ENCODE measurements around the gene GET4.
"Not testable (repeated sequence)": the region's sequence is repeated elsewhere in the genome, so short reads cannot be mapped to it uniquely, and the experiment has no call there.

Gene GET4

GRCh38 chr7:845091-845490 lies 31.3 kb upstream of the GET4 start:
- DNase-seq (ENCODE audit: low read depth in 4 of 4, low spot score in 1 of 4) = no peak

DNA sequence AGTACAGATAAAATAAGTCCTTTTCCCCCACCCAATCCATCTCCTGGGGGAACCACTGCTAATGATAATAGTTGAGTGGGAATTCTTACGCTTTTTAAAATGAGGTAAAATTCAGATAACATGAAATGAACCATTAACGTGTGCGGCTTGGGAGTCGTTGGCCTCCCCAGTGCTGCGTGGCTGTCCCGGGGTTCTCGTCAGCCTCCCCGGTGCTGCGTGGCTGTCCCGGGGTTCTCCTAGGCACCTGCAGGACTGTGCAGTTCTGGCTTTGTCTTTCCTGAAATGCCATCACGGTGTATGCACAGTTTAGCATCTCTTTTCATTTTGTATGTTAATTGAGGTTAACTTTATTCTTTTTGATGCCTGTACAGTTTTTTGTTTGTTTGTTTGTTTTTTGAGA lies 30.6 kb upstream of the GET4 start:
- no peak for DNase-seq (ENCODE audit: low read depth in 4 of 4, low spot score in 1 of 4)

DNA sequence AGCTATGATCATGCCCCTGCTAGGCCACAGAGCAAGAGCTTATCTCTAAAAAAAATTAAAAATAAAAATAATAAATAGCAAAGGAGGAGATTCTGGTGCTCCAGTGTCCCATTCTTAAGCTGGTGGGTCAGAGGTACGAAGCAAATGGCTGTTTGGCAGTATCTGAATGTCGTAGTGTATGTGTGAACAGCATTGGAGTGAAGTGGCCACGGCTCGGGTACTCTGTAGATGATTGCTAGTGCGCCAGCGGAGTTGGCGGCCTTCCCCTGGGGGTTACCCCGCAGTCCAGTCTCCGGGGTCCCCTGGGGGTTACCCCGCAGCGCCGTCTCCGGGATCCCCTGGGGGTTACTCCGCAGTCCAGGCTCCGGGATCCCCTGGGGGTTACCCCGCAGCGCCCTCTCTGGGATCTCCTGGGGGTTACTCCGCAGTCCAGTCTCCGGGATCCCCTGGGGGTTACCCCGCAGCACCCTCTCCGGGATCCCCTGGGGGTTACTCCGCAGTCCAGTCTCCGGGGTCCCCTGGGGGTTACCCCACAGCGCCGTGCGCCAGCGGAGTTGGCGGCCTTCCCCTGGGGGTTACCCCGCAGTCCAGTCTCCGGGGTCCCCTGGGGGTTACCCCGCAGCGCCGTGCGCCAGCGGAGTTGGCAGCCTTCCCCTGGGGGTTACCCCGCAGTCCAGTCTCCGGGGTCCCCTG lies 29.2 kb upstream of the GET4 start:
- DNase-seq (ENCODE audit: low read depth in 4 of 4, low spot score in 1 of 4) = not testable (repeated sequence)

DNA sequence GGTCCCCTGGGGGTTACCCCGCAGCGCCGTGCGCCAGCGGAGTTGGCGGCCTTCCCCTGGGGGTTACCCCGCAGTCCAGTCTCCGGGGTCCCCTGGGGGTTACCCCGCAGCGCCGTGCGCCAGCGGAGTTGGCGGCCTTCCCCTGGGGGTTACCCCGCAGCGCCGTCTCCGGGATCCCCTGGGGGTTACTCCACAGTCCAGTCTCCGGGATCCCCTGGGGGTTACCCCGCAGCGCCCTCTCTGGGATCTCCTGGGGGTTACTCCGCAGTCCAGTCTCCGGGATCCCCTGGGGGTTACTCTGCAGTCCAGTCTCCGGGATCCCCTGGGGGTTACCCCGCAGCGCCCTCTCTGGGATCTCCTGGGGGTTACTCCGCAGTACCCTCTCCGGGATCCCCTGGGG lies 28.6 kb upstream of the GET4 start:
- DNase-seq (ENCODE audit: low read depth in 4 of 4, low spot score in 1 of 4) = not testable (repeated sequence)

GRCh38 chr7:849145-849544 lies 27.2 kb upstream of the GET4 start:
- no peak for DNase-seq (ENCODE audit: low read depth in 4 of 4, low spot score in 1 of 4)

- no peak for DNase-seq (ENCODE audit: low read depth in 4 of 4, low spot score in 1 of 4)
Measured at GRCh38 chr7:849781-850180, 26.6 kb upstream of the GET4 start.

- DNase-seq (ENCODE audit: low read depth in 4 of 4, low spot score in 1 of 4) = no peak
Measured at GRCh38 chr7:851204-851603, 25.1 kb upstream of the GET4 start.

DNA sequence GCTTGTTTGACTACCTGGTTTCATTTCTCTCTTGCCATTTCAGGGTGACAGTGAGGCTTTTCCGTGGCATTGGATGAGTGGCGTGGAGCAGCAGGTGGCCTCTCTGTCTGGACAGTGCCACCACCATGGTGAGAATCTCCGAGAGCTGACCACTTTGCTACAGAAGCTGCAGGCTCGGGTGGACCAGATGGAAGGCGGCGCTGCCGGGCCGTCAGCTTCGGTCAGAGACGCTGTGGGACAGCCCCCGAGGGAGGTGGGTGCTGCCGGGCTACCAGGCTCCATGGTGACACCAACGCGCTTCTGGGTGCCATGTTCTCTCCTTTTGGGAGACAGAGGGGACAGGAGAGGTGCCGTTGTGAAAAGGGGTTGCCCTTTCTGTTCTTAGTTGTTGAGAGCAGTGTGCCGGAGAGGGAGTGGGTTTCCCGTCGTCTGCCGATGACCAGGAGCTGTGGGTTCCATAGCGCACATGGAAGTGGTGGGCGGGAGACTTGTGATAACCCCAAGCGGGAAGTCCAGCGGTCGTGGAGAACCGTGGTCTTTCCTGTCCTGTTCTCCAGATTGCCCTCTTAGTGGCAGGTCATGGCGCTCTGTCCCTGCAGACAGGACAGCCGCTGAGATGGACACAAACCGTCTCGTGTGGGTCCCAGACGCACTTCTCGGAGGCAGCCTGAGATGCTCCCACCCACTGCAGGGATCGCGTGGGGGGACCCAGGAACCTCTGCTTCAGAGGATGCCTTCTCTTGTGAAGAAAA lies 22.8 kb upstream of the GET4 start:
- DNase-seq (ENCODE audit: low read depth in 4 of 4, low spot score in 1 of 4) = no peak

DNA sequence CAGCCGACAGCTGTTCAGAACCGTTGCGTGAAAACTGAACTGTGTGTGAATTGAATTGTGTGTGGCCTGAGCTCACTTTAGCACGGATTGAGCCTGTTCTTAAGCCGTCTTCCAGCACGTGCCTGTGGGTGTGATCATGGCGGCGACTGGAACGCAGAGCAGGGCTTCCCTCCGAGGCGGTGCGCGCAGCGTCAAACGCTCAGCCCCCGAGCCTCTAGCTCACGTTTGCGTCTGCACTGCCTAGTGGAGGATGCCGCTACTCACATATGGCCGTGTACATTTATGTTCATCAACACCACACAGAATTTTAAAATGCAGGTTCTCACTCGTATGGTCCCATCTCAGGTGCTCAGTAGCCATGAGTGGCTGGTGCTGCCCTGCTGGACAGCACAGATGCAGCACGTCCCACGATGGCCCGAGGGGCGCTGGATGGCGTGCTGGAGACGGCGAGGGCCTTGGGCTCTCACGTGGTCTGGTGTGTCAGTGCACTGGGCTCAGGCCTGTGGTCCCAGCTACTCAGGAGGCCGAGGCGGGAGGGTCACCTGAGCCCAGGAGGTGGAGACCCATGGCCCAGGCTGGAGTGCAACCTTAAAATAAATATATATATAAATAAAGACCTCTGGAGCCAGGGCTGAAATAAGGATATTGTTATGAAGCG lies 22.1 kb upstream of the GET4 start:
- DNase-seq (ENCODE audit: low read depth in 4 of 4, low spot score in 1 of 4) = no peak

DNA sequence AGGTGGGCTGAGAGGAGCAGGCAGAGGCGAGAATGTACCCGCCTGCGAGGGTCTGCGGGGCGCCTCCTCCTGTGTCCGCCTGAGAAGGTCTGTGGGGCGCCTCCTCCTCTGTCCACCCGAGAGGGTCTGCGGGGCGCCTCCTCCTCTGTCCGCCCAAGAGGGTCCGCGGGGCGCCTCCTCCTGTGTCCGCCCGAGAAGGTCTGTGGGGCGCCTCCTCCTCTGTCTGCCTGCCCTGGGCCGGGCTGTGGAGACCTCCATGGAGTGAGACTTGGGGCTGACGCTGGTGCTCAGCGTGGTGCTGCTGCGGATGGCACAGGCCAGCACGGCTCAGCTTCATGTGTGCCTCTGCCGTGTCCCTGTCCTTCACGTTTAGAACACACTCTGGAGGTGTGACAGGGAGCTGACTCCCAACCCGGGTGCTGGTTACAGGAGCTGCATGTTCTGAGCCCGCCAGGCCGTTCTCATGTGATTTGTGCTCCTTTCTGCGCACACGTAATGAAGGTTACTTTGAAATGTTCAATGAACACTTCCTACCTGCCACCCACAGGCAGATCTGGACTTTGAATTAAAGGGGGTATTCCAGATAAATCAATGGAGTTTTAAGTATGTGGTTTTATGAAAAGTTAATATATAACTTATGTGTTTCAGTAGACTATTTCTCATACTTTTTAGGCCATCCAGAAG lies 20.5 kb upstream of the GET4 start:
- DNase-seq (ENCODE audit: low read depth in 4 of 4, low spot score in 1 of 4) = no peak

- DNase-seq (ENCODE audit: low read depth in 4 of 4, low spot score in 1 of 4) = no peak
Measured at GRCh38 chr7:856444-857095, 19.8 kb upstream of the GET4 start.

DNA sequence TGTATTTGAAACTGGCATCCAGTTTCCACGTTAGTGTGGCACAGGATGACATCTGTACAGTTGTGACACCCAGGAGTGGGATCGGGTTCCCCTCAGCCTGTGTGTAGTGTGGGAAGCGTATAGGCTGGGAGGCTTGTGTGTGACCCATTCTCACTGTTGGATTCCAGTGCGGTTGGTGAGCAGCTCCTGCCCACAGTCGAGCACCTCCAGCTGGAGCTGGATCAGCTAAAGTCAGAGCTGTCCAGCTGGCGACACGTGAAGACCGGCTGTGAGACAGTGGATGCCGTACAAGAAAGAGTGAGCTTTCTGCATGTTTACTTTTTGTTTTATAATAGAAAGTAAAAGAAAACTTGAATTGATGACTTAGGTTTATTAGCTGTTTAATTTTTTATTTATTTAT lies 18.7 kb upstream of the GET4 start:
- DNase-seq (ENCODE audit: low read depth in 4 of 4, low spot score in 1 of 4) = no peak

GRCh38 chr7:859359-860030 lies 16.9 kb upstream of the GET4 start:
- no peak for DNase-seq (ENCODE audit: low read depth in 4 of 4, low spot score in 1 of 4)

DNA sequence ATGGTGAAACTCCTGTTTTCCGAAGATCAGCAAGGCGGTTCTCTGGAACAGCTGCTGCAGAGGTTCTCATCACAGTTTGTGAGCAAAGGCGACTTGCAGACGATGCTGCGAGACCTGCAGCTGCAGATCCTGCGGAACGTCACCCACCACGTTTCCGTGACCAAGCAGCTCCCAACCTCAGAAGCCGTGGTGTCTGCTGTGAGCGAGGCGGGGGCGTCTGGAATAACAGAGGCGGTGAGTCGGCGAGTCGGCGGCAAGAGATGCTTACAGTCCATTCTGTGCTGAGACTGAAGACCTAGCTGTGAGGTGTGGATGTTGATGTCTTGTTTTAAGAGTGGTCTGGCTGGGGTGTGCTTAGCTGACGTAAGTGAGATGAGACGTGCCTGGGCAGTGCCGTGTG lies 16.2 kb upstream of the GET4 start:
- DNase-seq (ENCODE audit: low read depth in 4 of 4, low spot score in 1 of 4) = no peak

DNA sequence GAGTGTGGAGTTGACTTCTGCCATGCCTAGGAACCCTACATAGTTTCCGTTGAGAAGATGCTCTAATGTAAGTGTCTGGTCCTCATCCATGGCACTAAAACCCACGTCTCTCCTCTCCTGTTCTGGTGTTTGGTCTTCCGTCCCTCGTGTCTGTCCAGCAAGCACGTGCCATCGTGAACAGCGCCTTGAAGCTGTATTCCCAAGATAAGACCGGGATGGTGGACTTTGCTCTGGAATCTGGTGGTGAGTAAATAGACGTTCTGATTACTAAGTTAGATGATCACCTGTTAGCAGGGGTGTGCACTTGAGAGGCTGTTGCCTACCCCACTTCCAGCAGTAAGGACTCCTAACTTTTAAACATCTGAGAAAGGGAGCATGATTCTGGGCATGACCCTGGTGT lies 15.1 kb upstream of the GET4 start:
- DNase-seq (ENCODE audit: low read depth in 4 of 4, low spot score in 1 of 4) = no peak

DNA sequence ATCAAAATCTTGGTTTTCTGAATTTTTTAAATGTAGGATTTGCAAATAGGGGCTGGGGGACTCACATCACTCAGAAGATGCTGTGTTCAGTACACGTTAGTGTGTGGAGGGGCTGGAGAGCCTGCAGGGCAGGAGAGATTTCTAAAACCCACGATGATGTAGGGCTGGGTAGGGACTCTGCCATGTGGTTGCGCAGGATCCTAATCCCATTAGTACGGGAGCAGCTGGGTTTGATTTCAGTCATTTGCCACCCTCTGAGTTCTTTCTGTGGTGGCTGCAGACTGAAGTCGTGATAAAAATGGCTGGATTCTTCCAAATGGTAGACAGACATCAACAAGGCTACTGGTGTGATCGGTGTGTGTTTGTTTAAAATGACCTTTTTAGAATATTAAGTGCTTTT lies 14.2 kb upstream of the GET4 start:
- DNase-seq (ENCODE audit: low read depth in 4 of 4, low spot score in 1 of 4) = no peak

DNA sequence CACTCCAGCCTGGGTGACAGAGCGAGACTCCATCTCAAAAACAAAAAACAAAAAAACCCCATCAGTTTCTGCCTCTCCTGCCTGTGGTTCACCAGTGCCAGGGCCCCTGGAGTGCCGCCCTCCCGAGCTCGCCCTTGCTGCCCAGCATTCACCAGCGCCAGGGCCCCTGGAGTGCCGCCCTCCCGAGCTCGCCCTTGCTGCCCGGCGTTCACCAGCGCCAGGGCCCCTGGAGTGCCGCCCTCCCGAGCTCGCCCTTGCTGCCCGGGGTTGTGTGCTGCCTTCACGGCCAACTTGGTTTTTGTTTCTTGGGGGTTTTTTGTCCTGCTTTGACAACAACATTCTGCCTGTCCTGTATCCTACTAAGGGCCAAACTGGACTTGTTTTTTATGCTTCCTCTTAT lies 13.2 kb upstream of the GET4 start:
- no peak for DNase-seq (ENCODE audit: low read depth in 4 of 4, low spot score in 1 of 4)

GRCh38 chr7:865921-866320 lies 10.4 kb upstream of the GET4 start:
- DNase-seq (ENCODE audit: low read depth in 4 of 4, low spot score in 1 of 4) = no peak

GRCh38 chr7:867001-867405 lies 9.4 kb upstream of the GET4 start:
- no peak for DNase-seq (ENCODE audit: low read depth in 4 of 4, low spot score in 1 of 4)

GRCh38 chr7:867406-868188 lies 8.8 kb upstream of the GET4 start:
- no peak for DNase-seq (ENCODE audit: low read depth in 4 of 4, low spot score in 1 of 4)
